SK-N-SH (cell line): ENCODE measurements around the gene KCNJ8. TPM values are rescaled to one million over a fixed set of nuclear protein-coding genes. Genes with fewer than 3 reads are reported as not detected.

Experiments used
- CTCF ChIA-PET: fragments of 300-600, 350-600 bp; formaldehyde crosslinking; extraction: SDS; loops from one replicate; lab custom pipeline; 2021; lab: Yijun Ruan, JAX
- POLR2A ChIA-PET: fragments of 350-600 bp; sonication (Branson Sonifier 250); formaldehyde crosslinking; extraction: SDS; loops from one replicate; lab custom pipeline; 2020; ENCODE audit warnings: antibody characterized with exemption, inconsistent platforms; lab: Yijun Ruan, JAX
- DNase-seq: peaks from one replicate; pipeline ENCODE4 v3.0.0; 2012
- H2AFZ ChIP-seq: fragments of 200-600 bp; sonication (generic); 2 replicates; pipeline ENCODE4 v1.8.1; 2016; ENCODE audit warnings: antibody characterized with exemption, mild to moderate bottlenecking, low read depth
- H3F3A ChIP-seq: fragments of 200-600 bp; sonication (generic); replicated peaks from 2 replicates; pipeline ENCODE3; 2016; ENCODE audit warnings: antibody characterized with exemption, mild to moderate bottlenecking; ENCODE audit not compliant: insufficient read depth
- H3K27ac ChIP-seq, 2 experiments: fragments of 200-500 bp in 1 of 2; fragments of 200-600 bp in 1 of 2; sonication (Bioruptor generic) in 1 of 2; sonication (generic), shearing (Covaris generic) in 1 of 2; 2 replicates each; pipeline versions ENCODE4 v1.5.1 to v1.6.1; 2014 to 2016; ENCODE audit warnings: low read depth in 2 of 2, inconsistent platforms in 1 of 2, low read length in 1 of 2, mild to moderate bottlenecking in 1 of 2, mixed read lengths in 1 of 2
- H3K27me3 ChIP-seq: fragments of 200-600 bp; sonication (generic), shearing (Covaris generic); 2 replicates; pipeline ENCODE4 v1.6.1; 2016; ENCODE audit warnings: mixed run types; ENCODE audit not compliant: insufficient read depth
- H3K36me3 ChIP-seq, 2 experiments: fragments of 200-500 bp in 1 of 2; fragments of 200-600 bp in 1 of 2; sonication (Bioruptor generic) in 1 of 2; sonication (generic) in 1 of 2; replicated peaks in 1 of 2; 2 replicates each; pipeline versions ENCODE3 to v1.5.1; 2014 to 2016; ENCODE audit warnings: low read length in 1 of 2, mild to moderate bottlenecking in 1 of 2; ENCODE audit not compliant: insufficient read depth in 2 of 2, control insufficient read depth in 1 of 2
- H3K4me1 ChIP-seq, 2 experiments: fragments of 200-500 bp in 1 of 2; fragments of 200-600 bp in 1 of 2; sonication (Bioruptor generic) in 1 of 2; sonication (generic), shearing (Covaris generic) in 1 of 2; 2 replicates each; pipeline versions ENCODE4 v1.5.1 to v1.6.1; 2014 to 2016; ENCODE audit warnings: low read depth in 1 of 2, low read length in 1 of 2, mixed run types in 1 of 2; ENCODE audit not compliant: insufficient read depth in 2 of 2, control insufficient read depth in 1 of 2
- H3K4me2 ChIP-seq: fragments of 200-600 bp; sonication (generic), shearing (Covaris generic); 2 replicates; pipeline ENCODE4 v1.6.1; 2017; ENCODE audit warnings: mixed run types
- H3K4me3 ChIP-seq, 2 experiments: fragments of 200-500 bp in 1 of 2; fragments of 200-600 bp in 1 of 2; sonication (Bioruptor generic) in 1 of 2; sonication (generic), shearing (Covaris generic) in 1 of 2; 2 replicates each; pipeline versions ENCODE4 v1.5.1 to v1.8.1; 2014 to 2016; ENCODE audit warnings: low read depth in 2 of 2, inconsistent platforms in 1 of 2, low read length in 1 of 2, mild to moderate bottlenecking in 1 of 2, mixed read lengths in 1 of 2, moderate library complexity in 1 of 2
- H3K79me2 ChIP-seq: fragments of 200-600 bp; sonication (generic); 2 replicates; pipeline ENCODE4 v1.8.1; 2017; ENCODE audit warnings: mild to moderate bottlenecking; ENCODE audit not compliant: insufficient read depth
- H3K9ac ChIP-seq: fragments of 200-600 bp; sonication (generic); 2 replicates; pipeline ENCODE4 v1.6.1; 2017; ENCODE audit warnings: mixed run types
- H3K9me2 ChIP-seq: fragments of 200-600 bp; sonication (generic); 2 replicates; pipeline ENCODE4 v1.6.1; 2017; ENCODE audit warnings: mixed run types
- H3K9me3 ChIP-seq: fragments of 200-600 bp; sonication (generic); 2 replicates; pipeline ENCODE4 v1.6.1; 2017; ENCODE audit warnings: mixed run types, mild to moderate bottlenecking, moderate library complexity
- H4K20me1 ChIP-seq: fragments of 200-600 bp; sonication (generic); 2 replicates; pipeline ENCODE4 v1.6.1; 2017; ENCODE audit warnings: mild to moderate bottlenecking, mixed run types; ENCODE audit not compliant: insufficient read depth
- FOSL2 ChIP-seq: IDR thresholded peaks from 2 replicates; pipeline ENCODE4 v1.4.0; 2012; ENCODE audit warnings: low read depth, mild to moderate bottlenecking, moderate library complexity, borderline replicate concordance
- FOXJ3 ChIP-seq: sonication (generic); formaldehyde crosslinking; IDR thresholded peaks from 2 replicates; pipeline ENCODE4 v1.5.1; 2020; ENCODE audit warnings: mild to moderate bottlenecking, missing genetic modification reagents
- FOXM1 ChIP-seq: IDR thresholded peaks from 2 replicates; pipeline ENCODE4 v1.4.0; 2012; ENCODE audit warnings: low read depth, mild to moderate bottlenecking
- GABPA ChIP-seq: IDR thresholded peaks from 2 replicates; pipeline ENCODE4 v1.4.0; 2012; ENCODE audit warnings: low read depth, mild to moderate bottlenecking
- NFIC ChIP-seq: IDR thresholded peaks from 2 replicates; pipeline ENCODE4 v1.4.0; 2012; ENCODE audit warnings: borderline replicate concordance
- NRF1 ChIP-seq: IDR thresholded peaks from 2 replicates; pipeline ENCODE4 v1.6.1; 2012; ENCODE audit warnings: low read depth, mild to moderate bottlenecking, low read length
- POLR2AphosphoS5 ChIP-seq: IDR thresholded peaks from 2 replicates; pipeline ENCODE4 v1.6.1; 2012; ENCODE audit warnings: low read depth, low read length
- RAD21 ChIP-seq: IDR thresholded peaks from 2 replicates; pipeline ENCODE4 v1.6.1; 2012; ENCODE audit warnings: mild to moderate bottlenecking, low read length
- SIN3A ChIP-seq: IDR thresholded peaks from 2 replicates; pipeline ENCODE4 v1.6.1; 2012; ENCODE audit warnings: low read depth, mild to moderate bottlenecking, low read length, moderate library complexity, borderline replicate concordance
- SMC3 ChIP-seq: IDR thresholded peaks from 2 replicates; pipeline ENCODE4 v1.6.1; 2012; ENCODE audit warnings: low read depth, low read length, improper control_type of control experiment
- TEAD4 ChIP-seq: IDR thresholded peaks from 2 replicates; pipeline ENCODE4 v1.4.0; 2012; ENCODE audit warnings: mild to moderate bottlenecking, borderline replicate concordance; ENCODE audit not compliant: insufficient read depth
- WGBS: methylation state at CpG from one replicate; pipeline ENCODE4 v1.1.6; 2017; ENCODE audit warnings: low lambda C conversion rate; 5-methylcytosine and 5-hydroxymethylcytosine counted together
- polyA plus RNA-seq, 3 experiments: library from polyadenylated mRNA; depleted of rRNA; stranded (reverse); fragments of >200 nt; gene quantifications; 2 replicates each; pipeline ENCODE4 v1.2.3, GENCODE V29; 2012
- TF ChIP-seq, protein P1 (sequence below): IDR thresholded peaks from 2 replicates; pipeline ENCODE4 v1.4.0; 2012; ENCODE audit warnings: low read depth, borderline replicate concordance
- TF ChIP-seq, protein P2 (sequence below): IDR thresholded peaks from 2 replicates; pipeline ENCODE4 v1.4.0; 2012; ENCODE audit warnings: low read depth
- TF ChIP-seq, protein P3 (sequence below): IDR thresholded peaks from 2 replicates; pipeline ENCODE4; 2012
- TF ChIP-seq, protein P4 (sequence below): IDR thresholded peaks from 2 replicates; pipeline ENCODE4 v1.6.1; 2012; ENCODE audit warnings: mild to moderate bottlenecking, low read depth, low read length, moderate library complexity
- TF ChIP-seq, protein P5 (sequence below): fragments of 200-600 bp; sonication (generic); IDR thresholded peaks from 2 replicates; pipeline ENCODE4 v1.6.1; 2017; ENCODE audit warnings: antibody characterized with exemption, mild to moderate bottlenecking, moderate library complexity

KCNJ8 gene
- polyA plus RNA-seq, 1 of the 3 experiments (the other 2 are of a cell fraction) = 0.15 TPM

DNA sequence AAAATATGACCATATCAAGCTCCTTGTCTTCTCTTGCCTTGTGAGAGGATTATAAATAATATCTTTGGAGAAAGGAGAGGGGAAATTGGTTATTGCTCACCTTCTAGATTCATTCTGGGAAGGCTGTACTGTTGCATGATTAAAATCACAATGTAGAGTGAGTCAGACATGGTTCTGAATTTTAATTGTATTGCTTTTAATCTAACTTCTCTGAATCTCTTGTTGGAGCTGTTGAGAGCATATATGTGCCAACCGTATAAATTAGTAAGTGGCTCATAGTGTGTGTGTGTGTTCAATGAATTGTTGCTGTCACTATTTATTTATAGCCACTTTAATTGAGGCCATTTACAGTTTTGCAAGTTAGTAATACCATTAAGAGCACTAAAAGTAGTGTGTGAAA is 56.1 kb downstream of the KCNJ8 start:
- POLR2A ChIA-PET = no interaction called here
- CTCF ChIA-PET = interaction anchor here (1.2 kb wide), 1 partner anchor 38 kb away, joined by 3 read pairs; no protein-coding TSS in a partner anchor
- Histone ChIP-seq H3K27me3 (no peaks in the 10 kb centered on the region), H3K4me2 (no peak overlapping the region), H3K4me3 (no peak overlapping the region), H3K79me2 (no peaks in the 10 kb centered on the region), H4K20me1 (no peaks in the 10 kb centered on the region), H3K36me3 (no peaks in the 10 kb centered on the region), H3K27ac (no peak overlapping the region), H3K4me1 (no peaks in the 10 kb centered on the region; a peak in 2 of 4 replicates), H2AFZ (no peak overlapping the region), H3K9me2 (no peaks in the 10 kb centered on the region), H3K9me3 (no peaks in the 10 kb centered on the region), H3K9ac (no peak overlapping the region), H3F3A (no peaks in the 10 kb centered on the region)
- 28% methylated on average over 1 of the region's 1 CpG for WGBS
- TF ChIP-seq NRF1 = no peak
- TF ChIP-seq NFIC = no peak
- no peak for TF ChIP-seq RAD21
- no peak for TF ChIP-seq TEAD4
- no peak for TF ChIP-seq GABPA
- TF ChIP-seq, protein P1, sequence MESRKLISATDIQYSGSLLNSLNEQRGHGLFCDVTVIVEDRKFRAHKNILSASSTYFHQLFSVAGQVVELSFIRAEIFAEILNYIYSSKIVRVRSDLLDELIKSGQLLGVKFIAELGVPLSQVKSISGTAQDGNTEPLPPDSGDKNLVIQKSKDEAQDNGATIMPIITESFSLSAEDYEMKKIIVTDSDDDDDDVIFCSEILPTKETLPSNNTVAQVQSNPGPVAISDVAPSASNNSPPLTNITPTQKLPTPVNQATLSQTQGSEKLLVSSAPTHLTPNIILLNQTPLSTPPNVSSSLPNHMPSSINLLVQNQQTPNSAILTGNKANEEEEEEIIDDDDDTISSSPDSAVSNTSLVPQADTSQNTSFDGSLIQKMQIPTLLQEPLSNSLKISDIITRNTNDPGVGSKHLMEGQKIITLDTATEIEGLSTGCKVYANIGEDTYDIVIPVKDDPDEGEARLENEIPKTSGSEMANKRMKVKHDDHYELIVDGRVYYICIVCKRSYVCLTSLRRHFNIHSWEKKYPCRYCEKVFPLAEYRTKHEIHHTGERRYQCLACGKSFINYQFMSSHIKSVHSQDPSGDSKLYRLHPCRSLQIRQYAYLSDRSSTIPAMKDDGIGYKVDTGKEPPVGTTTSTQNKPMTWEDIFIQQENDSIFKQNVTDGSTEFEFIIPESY = no peak
- TF ChIP-seq FOSL2 = no peak
- TF ChIP-seq FOXJ3 = no peak
- DNase-seq = no peak

DNA sequence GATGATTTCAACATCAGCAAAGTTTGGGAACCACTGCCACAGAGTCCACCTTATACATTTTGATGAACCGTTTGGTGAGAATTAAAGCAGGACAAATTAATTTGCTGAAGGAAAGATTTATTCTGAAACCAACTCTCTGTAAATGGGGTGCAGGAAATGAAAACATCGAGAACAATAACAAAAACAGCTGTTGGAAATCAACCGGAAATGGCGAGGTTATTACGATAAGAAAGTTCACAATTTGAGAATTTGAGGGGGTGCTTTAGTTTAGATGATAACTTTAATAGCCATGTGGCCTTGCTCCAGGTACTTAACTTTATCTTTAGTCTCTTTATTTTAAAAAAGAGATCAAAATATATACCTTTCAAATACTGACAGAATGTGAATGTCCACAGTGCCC is 56.7 kb downstream of the KCNJ8 start:
- Histone ChIP-seq H3K9me3 (no peaks in the 10 kb centered on the region), H3K9ac (no peak overlapping the region), H3K4me3 (no peak overlapping the region), H3F3A (no peaks in the 10 kb centered on the region), H2AFZ (no peak overlapping the region), H3K27ac (no peak overlapping the region), H3K4me2 (no peak overlapping the region), H3K9me2 (no peaks in the 10 kb centered on the region), H3K36me3 (no peaks in the 10 kb centered on the region), H3K27me3 (no peaks in the 10 kb centered on the region), H3K79me2 (no peaks in the 10 kb centered on the region), H4K20me1 (no peaks in the 10 kb centered on the region), H3K4me1 (no peaks in the 10 kb centered on the region; a peak in 2 of 4 replicates)
- CTCF ChIA-PET = interaction anchor here (1.2 to 1.6 kb wide), 2 partner anchors 20 to 37 kb away, joined by 3 to 5 read pairs; no protein-coding TSS in a partner anchor
- WGBS = 49% methylated on average over 5 of the region's 5 CpGs
- POLR2A ChIA-PET = no interaction called here
- DNase-seq = no peak
- TF ChIP-seq SIN3A (no peak), FOSL2 (no peak), POLR2AphosphoS5 (no peak), RAD21 (no peak), FOXJ3 (no peak), NRF1 (no peak), FOXM1 (no peak), SMC3 (no peak)
- TF ChIP-seq, protein P2, sequence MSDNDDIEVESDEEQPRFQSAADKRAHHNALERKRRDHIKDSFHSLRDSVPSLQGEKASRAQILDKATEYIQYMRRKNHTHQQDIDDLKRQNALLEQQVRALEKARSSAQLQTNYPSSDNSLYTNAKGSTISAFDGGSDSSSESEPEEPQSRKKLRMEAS = no peak
- TF ChIP-seq, protein P1 = no peak
- TF ChIP-seq, protein P3, sequence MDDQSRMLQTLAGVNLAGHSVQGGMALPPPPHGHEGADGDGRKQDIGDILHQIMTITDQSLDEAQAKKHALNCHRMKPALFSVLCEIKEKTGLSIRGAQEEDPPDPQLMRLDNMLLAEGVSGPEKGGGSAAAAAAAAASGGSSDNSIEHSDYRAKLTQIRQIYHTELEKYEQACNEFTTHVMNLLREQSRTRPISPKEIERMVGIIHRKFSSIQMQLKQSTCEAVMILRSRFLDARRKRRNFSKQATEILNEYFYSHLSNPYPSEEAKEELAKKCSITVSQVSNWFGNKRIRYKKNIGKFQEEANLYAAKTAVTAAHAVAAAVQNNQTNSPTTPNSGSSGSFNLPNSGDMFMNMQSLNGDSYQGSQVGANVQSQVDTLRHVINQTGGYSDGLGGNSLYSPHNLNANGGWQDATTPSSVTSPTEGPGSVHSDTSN = no peak
- TF ChIP-seq, protein P4, sequence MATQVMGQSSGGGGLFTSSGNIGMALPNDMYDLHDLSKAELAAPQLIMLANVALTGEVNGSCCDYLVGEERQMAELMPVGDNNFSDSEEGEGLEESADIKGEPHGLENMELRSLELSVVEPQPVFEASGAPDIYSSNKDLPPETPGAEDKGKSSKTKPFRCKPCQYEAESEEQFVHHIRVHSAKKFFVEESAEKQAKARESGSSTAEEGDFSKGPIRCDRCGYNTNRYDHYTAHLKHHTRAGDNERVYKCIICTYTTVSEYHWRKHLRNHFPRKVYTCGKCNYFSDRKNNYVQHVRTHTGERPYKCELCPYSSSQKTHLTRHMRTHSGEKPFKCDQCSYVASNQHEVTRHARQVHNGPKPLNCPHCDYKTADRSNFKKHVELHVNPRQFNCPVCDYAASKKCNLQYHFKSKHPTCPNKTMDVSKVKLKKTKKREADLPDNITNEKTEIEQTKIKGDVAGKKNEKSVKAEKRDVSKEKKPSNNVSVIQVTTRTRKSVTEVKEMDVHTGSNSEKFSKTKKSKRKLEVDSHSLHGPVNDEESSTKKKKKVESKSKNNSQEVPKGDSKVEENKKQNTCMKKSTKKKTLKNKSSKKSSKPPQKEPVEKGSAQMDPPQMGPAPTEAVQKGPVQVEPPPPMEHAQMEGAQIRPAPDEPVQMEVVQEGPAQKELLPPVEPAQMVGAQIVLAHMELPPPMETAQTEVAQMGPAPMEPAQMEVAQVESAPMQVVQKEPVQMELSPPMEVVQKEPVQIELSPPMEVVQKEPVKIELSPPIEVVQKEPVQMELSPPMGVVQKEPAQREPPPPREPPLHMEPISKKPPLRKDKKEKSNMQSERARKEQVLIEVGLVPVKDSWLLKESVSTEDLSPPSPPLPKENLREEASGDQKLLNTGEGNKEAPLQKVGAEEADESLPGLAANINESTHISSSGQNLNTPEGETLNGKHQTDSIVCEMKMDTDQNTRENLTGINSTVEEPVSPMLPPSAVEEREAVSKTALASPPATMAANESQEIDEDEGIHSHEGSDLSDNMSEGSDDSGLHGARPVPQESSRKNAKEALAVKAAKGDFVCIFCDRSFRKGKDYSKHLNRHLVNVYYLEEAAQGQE = no peak
- TF ChIP-seq, protein P5, sequence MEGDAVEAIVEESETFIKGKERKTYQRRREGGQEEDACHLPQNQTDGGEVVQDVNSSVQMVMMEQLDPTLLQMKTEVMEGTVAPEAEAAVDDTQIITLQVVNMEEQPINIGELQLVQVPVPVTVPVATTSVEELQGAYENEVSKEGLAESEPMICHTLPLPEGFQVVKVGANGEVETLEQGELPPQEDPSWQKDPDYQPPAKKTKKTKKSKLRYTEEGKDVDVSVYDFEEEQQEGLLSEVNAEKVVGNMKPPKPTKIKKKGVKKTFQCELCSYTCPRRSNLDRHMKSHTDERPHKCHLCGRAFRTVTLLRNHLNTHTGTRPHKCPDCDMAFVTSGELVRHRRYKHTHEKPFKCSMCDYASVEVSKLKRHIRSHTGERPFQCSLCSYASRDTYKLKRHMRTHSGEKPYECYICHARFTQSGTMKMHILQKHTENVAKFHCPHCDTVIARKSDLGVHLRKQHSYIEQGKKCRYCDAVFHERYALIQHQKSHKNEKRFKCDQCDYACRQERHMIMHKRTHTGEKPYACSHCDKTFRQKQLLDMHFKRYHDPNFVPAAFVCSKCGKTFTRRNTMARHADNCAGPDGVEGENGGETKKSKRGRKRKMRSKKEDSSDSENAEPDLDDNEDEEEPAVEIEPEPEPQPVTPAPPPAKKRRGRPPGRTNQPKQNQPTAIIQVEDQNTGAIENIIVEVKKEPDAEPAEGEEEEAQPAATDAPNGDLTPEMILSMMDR = no peak
